HG03060 (cell line): ENCODE measurements around the gene TMCC1.
"Not testable (repeated sequence)": the region's sequence is repeated elsewhere in the genome, so short reads cannot be mapped to it uniquely, and the experiment has no call there.

Source experiments
- ATAC-seq: cut with Tn5 transposase; IDR thresholded peaks from one replicate; pipeline ENCODE4 v1.9.1; 2021; ENCODE audit warnings: low read depth, moderate number of reproducible peaks; ENCODE audit not compliant: unreplicated experiment

Gene TMCC1

GRCh38 chr3:129837065-129837642 lies 56.4 kb downstream of the TMCC1 start:
- ATAC-seq: no peak

GRCh38 chr3:129836381-129837064 lies 57.0 kb downstream of the TMCC1 start:
- ATAC-seq: no peak

- ATAC-seq: no peak
Measured at GRCh38 chr3:129835198-129835597, 58.3 kb downstream of the TMCC1 start.

- ATAC-seq: no peak
Measured at GRCh38 chr3:129834580-129834979, 58.9 kb downstream of the TMCC1 start.

GRCh38 chr3:129831942-129832341 lies 61.6 kb downstream of the TMCC1 start:
- ATAC-seq: not testable (repeated sequence)

- no peak for ATAC-seq
Measured at GRCh38 chr3:129831503-129831902, 62.0 kb downstream of the TMCC1 start.

- no peak for ATAC-seq
Measured at GRCh38 chr3:129829640-129830039, 63.9 kb downstream of the TMCC1 start.

GRCh38 chr3:129827765-129828164 lies 65.7 kb downstream of the TMCC1 start:
- no peak for ATAC-seq

- no peak for ATAC-seq
Measured at GRCh38 chr3:129824926-129825541, 68.5 kb downstream of the TMCC1 start.

- ATAC-seq: no peak
Measured at GRCh38 chr3:129822679-129823078, 70.8 kb downstream of the TMCC1 start.

GRCh38 chr3:129822241-129822640 lies 71.3 kb downstream of the TMCC1 start:
- ATAC-seq: no peak

GRCh38 chr3:129820587-129820986 lies 72.9 kb downstream of the TMCC1 start:
- no peak for ATAC-seq

GRCh38 chr3:129812589-129812988 lies 80.9 kb downstream of the TMCC1 start:
- no peak for ATAC-seq

- ATAC-seq: no peak
Measured at GRCh38 chr3:129809297-129809696, 84.2 kb downstream of the TMCC1 start.

- ATAC-seq: no peak
Measured at GRCh38 chr3:129796146-129796545, 97.4 kb downstream of the TMCC1 start.

GRCh38 chr3:129795186-129796010 lies 98.1 kb downstream of the TMCC1 start:
- no peak for ATAC-seq

- ATAC-seq: no peak
Measured at GRCh38 chr3:129794311-129795185, 99.0 kb downstream of the TMCC1 start.

GRCh38 chr3:129793942-129794310 lies 99.6 kb downstream of the TMCC1 start:
- no peak for ATAC-seq

- no peak for ATAC-seq
Measured at GRCh38 chr3:129793319-129793718, 100.2 kb downstream of the TMCC1 start.

- ATAC-seq: no peak
Measured at GRCh38 chr3:129783470-129783869, 110.0 kb downstream of the TMCC1 start.
